ENCODE results near the gene CDC42BPB.

The CDC42BPB gene

DNA sequence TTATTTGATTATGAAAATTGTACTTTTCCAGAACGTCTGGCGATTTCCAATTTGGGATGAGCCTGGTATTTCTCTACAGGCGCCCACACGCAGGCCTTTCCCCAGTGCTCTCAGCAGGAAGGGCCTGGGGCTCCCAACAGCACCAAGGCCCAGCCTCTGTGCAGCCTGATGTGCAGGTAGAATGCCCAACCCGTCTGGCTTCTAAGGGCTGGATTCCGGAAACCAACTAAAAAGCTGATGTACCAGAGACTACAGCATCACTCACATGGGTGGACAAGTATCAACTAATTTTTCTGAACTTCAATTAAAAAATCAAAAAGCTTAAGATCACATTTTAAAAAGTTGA, 25.8 kb downstream of the CDC42BPB start:
- ChIA-PET POLR2A (no interaction called here), CTCF (interaction anchor here (0.7 to 1.2 kb wide), 4 partner anchors 8 to 74 kb away, joined by 3 to 6 read pairs (median 4); no protein-coding TSS in a partner anchor)
- Histone ChIP-seq H3K36me3 (ENCODE audit: control insufficient read depth in 2 of 2, insufficient read depth in 1 of 2, low read length in 2 of 2) (no peaks in the 10 kb centered on the region; a peak in 1 of 3 replicates), H3K4me3 (ENCODE audit: low read depth, low read length) (no peak overlapping the region), H3K4me1 (ENCODE audit: control insufficient read depth, insufficient read depth, low read length) (peaks cover 27% of the 10 kb centered on the region), H3K27ac (ENCODE audit: extremely low read depth, low read depth, low read length) (peak overlapping the region; percentile 51; the same call in 1 of the 2 replicates), H3K9me3 (ENCODE audit: control insufficient read depth, insufficient read depth, low read depth, low read length) (no peaks in the 10 kb centered on the region)
- TF ChIP-seq, protein P1, sequence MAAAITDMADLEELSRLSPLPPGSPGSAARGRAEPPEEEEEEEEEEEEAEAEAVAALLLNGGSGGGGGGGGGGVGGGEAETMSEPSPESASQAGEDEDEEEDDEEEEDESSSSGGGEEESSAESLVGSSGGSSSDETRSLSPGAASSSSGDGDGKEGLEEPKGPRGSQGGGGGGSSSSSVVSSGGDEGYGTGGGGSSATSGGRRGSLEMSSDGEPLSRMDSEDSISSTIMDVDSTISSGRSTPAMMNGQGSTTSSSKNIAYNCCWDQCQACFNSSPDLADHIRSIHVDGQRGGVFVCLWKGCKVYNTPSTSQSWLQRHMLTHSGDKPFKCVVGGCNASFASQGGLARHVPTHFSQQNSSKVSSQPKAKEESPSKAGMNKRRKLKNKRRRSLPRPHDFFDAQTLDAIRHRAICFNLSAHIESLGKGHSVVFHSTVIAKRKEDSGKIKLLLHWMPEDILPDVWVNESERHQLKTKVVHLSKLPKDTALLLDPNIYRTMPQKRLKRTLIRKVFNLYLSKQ (tag by site-specific recombination; IDR thresholded peaks at IDR 0.05; ENCODE audit: borderline replicate concordance), result no peak
- TF ChIP-seq ZNF707 (tag by site-specific recombination; IDR thresholded peaks at IDR 0.05) (no peak), ZNF335 (tag by site-specific recombination; conservative IDR thresholded peaks at IDR 0.05) (peak; percentile 61), GLIS2 (tag by site-specific recombination; IDR thresholded peaks at IDR 0.05) (no peak), ZNF600 (tag by site-specific recombination; IDR thresholded peaks at IDR 0.05) (no peak), ZNF776 (tag by site-specific recombination; IDR thresholded peaks at IDR 0.05; ENCODE audit: borderline replicate concordance) (no peak), ZNF791 (tag by site-specific recombination; IDR thresholded peaks at IDR 0.05) (no peak), ZBTB48 (tag by site-specific recombination; IDR thresholded peaks at IDR 0.05) (no peak), EGR2 (tag by site-specific recombination; IDR thresholded peaks at IDR 0.05; ENCODE audit: low read depth) (no peak), ZNF701 (tag by site-specific recombination; IDR thresholded peaks at IDR 0.05) (no peak)
- TF ChIP-seq, protein P2, sequence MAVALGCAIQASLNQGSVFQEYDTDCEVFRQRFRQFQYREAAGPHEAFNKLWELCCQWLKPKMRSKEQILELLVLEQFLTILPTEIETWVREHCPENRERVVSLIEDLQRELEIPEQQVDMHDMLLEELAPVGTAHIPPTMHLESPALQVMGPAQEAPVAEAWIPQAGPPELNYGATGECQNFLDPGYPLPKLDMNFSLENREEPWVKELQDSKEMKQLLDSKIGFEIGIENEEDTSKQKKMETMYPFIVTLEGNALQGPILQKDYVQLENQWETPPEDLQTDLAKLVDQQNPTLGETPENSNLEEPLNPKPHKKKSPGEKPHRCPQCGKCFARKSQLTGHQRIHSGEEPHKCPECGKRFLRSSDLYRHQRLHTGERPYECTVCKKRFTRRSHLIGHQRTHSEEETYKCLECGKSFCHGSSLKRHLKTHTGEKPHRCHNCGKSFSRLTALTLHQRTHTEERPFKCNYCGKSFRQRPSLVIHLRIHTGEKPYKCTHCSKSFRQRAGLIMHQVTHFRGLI (tag by site-specific recombination; IDR thresholded peaks at IDR 0.05), result peak; percentile 85
- TF ChIP-seq, protein P3, sequence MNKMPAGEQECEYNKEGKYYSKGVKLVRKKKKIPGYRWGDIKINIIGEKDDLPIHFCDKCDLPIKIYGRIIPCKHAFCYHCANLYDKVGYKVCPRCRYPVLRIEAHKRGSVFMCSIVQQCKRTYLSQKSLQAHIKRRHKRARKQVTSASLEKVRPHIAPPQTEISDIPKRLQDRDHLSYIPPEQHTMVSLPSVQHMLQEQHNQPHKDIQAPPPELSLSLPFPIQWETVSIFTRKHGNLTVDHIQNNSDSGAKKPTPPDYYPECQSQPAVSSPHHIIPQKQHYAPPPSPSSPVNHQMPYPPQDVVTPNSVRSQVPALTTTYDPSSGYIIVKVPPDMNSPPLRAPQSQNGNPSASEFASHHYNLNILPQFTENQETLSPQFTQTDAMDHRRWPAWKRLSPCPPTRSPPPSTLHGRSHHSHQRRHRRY (tag by site-specific recombination; IDR thresholded peaks at IDR 0.05), result no peak

DNA sequence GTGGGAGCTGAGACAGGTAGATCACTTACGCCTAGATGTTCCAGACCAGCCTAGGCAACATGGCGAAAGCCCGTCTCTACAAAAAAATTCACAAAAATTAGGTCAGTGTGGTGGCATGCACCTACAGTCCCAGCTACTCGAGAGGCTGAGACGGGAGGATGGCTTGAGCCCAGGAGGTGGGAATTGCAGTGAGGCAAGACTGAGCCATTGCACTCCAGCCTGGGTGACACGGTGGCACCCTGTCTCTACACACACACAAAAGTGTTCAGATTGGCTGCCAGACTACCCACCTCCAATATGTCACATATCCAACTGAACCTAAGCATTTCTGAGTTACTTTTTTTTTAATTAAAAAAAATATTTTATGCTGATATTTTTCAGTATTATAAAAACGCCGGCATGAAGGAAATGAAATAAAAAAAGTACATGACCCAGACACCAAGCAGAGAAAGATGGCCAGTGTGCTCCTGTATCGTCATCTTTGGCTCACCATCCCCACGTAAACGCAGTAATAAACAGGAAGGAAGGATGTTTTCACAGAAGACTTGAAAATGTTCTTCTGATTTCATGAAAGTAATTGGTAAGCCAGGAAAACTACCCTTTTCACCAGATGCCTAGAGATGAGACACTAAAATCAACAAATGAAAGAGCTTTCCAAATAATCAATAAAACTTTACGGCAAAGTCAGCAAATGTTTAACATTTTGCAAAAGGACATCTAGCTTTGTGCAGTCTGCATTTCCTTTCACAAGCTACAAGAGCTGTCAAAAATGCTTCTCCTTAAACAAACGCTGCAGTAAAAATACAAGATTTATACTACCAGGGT, 26.4 kb downstream of the CDC42BPB start:
- TF ChIP-seq, protein P4, sequence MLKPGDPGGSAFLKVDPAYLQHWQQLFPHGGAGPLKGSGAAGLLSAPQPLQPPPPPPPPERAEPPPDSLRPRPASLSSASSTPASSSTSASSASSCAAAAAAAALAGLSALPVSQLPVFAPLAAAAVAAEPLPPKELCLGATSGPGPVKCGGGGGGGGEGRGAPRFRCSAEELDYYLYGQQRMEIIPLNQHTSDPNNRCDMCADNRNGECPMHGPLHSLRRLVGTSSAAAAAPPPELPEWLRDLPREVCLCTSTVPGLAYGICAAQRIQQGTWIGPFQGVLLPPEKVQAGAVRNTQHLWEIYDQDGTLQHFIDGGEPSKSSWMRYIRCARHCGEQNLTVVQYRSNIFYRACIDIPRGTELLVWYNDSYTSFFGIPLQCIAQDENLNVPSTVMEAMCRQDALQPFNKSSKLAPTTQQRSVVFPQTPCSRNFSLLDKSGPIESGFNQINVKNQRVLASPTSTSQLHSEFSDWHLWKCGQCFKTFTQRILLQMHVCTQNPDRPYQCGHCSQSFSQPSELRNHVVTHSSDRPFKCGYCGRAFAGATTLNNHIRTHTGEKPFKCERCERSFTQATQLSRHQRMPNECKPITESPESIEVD (tag by site-specific recombination; IDR thresholded peaks at IDR 0.05), result peak; percentile 69
- TF ChIP-seq FEZF1 (tag by site-specific recombination; IDR thresholded peaks at IDR 0.05), result peak; percentile 65
- TF ChIP-seq, protein P5, sequence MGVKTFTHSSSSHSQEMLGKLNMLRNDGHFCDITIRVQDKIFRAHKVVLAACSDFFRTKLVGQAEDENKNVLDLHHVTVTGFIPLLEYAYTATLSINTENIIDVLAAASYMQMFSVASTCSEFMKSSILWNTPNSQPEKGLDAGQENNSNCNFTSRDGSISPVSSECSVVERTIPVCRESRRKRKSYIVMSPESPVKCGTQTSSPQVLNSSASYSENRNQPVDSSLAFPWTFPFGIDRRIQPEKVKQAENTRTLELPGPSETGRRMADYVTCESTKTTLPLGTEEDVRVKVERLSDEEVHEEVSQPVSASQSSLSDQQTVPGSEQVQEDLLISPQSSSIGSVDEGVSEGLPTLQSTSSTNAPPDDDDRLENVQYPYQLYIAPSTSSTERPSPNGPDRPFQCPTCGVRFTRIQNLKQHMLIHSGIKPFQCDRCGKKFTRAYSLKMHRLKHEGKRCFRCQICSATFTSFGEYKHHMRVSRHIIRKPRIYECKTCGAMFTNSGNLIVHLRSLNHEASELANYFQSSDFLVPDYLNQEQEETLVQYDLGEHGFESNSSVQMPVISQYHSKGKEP (tag by site-specific recombination; IDR thresholded peaks at IDR 0.05), result 0 out of 2 replicates have a peak, but pooled peaks have one; percentile 26
- TF ChIP-seq, protein P6, sequence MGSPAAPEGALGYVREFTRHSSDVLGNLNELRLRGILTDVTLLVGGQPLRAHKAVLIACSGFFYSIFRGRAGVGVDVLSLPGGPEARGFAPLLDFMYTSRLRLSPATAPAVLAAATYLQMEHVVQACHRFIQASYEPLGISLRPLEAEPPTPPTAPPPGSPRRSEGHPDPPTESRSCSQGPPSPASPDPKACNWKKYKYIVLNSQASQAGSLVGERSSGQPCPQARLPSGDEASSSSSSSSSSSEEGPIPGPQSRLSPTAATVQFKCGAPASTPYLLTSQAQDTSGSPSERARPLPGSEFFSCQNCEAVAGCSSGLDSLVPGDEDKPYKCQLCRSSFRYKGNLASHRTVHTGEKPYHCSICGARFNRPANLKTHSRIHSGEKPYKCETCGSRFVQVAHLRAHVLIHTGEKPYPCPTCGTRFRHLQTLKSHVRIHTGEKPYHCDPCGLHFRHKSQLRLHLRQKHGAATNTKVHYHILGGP (tag by site-specific recombination; IDR thresholded peaks at IDR 0.05), result no peak
- Histone ChIP-seq H3K27ac (ENCODE audit: extremely low read depth, low read depth, low read length) (peak overlapping the region; percentile 51; the same call in 1 of the 2 replicates), H3K36me3 (ENCODE audit: control insufficient read depth in 2 of 2, insufficient read depth in 1 of 2, low read length in 2 of 2) (no peaks in the 10 kb centered on the region; a peak in 1 of 3 replicates), H3K9me3 (ENCODE audit: control insufficient read depth, insufficient read depth, low read depth, low read length) (no peaks in the 10 kb centered on the region), H3K4me3 (ENCODE audit: low read depth, low read length) (no peak overlapping the region), H3K4me1 (ENCODE audit: control insufficient read depth, insufficient read depth, low read length) (peaks cover 27% of the 10 kb centered on the region)
- POLR2A ChIA-PET, result no interaction called here
- CTCF ChIA-PET, result interaction anchor here (0.7 to 1.2 kb wide), 2 partner anchors 33 to 74 kb away, joined by 3 to 6 read pairs; no protein-coding TSS in a partner anchor
